ENCODE results near the gene SOS1.
"Not testable (repeated sequence)": the region's sequence is repeated elsewhere in the genome, so short reads cannot be mapped to it uniquely, and the experiment has no call there.

The SOS1 gene

GRCh38 chr2:39120771-39121522, at the start of gene SOS1:
TSS of gene SOS1 (minus strand) at chr2:39121051. CDS start at chr2:39120422, 629 bp downstream.
- peaks cover 7% of the 10 kb centered on the region for H3K36me3 ChIP-seq (ENCODE audit: insufficient read depth, insufficient read length, low read length)
- TF ChIP-seq ZNF274 (IDR thresholded peaks at IDR 0.05; ENCODE audit: low read depth, low read length): no peak
- no peak for TF ChIP-seq YY1 (IDR thresholded peaks at IDR 0.05; ENCODE audit: insufficient read depth, insufficient read length)
- TF ChIP-seq SUZ12 (IDR thresholded peaks at IDR 0.05; ENCODE audit: extremely low read depth, insufficient read depth, insufficient read length): no peak
- no peaks in the 10 kb centered on the region for H3K9me3 ChIP-seq (ENCODE audit: insufficient read depth, low read length)
- no peaks in the 10 kb centered on the region for H3K27me3 ChIP-seq (ENCODE audit: insufficient read depth, insufficient read length)
- H3K9ac ChIP-seq (ENCODE audit: insufficient read length, low read depth): peak within 1 kb of the TSS; percentile 81
- peak within 1 kb of the TSS; percentile 48 for H3K4me3 ChIP-seq (ENCODE audit: insufficient read length, low read depth)
- no peaks in the 10 kb centered on the region for H3K4me1 ChIP-seq (ENCODE audit: insufficient read depth, insufficient read length)
- DNase-seq (ENCODE audit: low read depth, low spot score): peak; percentile 93

GRCh38 chr2:39164089-39164488, 43.2 kb upstream of the SOS1 start:
- TF ChIP-seq ZNF274 (IDR thresholded peaks at IDR 0.05; ENCODE audit: low read depth, low read length): no peak
- TF ChIP-seq SUZ12 (IDR thresholded peaks at IDR 0.05; ENCODE audit: extremely low read depth, insufficient read depth, insufficient read length): no peak
- no peak for TF ChIP-seq YY1 (IDR thresholded peaks at IDR 0.05; ENCODE audit: insufficient read depth, insufficient read length)
- no peak overlapping the region for H3K4me3 ChIP-seq (ENCODE audit: insufficient read length, low read depth)
- no peaks in the 10 kb centered on the region for H3K27me3 ChIP-seq (ENCODE audit: insufficient read depth, insufficient read length)
- no peak for DNase-seq (ENCODE audit: low read depth, low spot score)
- H3K9me3 ChIP-seq (ENCODE audit: insufficient read depth, low read length): no peaks in the 10 kb centered on the region
- H3K9ac ChIP-seq (ENCODE audit: insufficient read length, low read depth): no peak overlapping the region
- H3K4me1 ChIP-seq (ENCODE audit: insufficient read depth, insufficient read length): no peaks in the 10 kb centered on the region
- no peaks in the 10 kb centered on the region for H3K36me3 ChIP-seq (ENCODE audit: insufficient read depth, insufficient read length, low read length)

GRCh38 chr2:39160982-39161381, 40.1 kb upstream of the SOS1 start:
- no peaks in the 10 kb centered on the region for H3K36me3 ChIP-seq (ENCODE audit: insufficient read depth, insufficient read length, low read length)
- no peak for TF ChIP-seq SUZ12 (IDR thresholded peaks at IDR 0.05; ENCODE audit: extremely low read depth, insufficient read depth, insufficient read length)
- no peak for TF ChIP-seq ZNF274 (IDR thresholded peaks at IDR 0.05; ENCODE audit: low read depth, low read length)
- TF ChIP-seq YY1 (IDR thresholded peaks at IDR 0.05; ENCODE audit: insufficient read depth, insufficient read length): no peak
- DNase-seq (ENCODE audit: low read depth, low spot score): no peak
- H3K4me1 ChIP-seq (ENCODE audit: insufficient read depth, insufficient read length): no peaks in the 10 kb centered on the region
- no peak overlapping the region for H3K4me3 ChIP-seq (ENCODE audit: insufficient read length, low read depth)
- H3K9me3 ChIP-seq (ENCODE audit: insufficient read depth, low read length): no peaks in the 10 kb centered on the region
- H3K27me3 ChIP-seq (ENCODE audit: insufficient read depth, insufficient read length): no peaks in the 10 kb centered on the region
- H3K9ac ChIP-seq (ENCODE audit: insufficient read length, low read depth): no peak overlapping the region

GRCh38 chr2:39159283-39159682, 38.4 kb upstream of the SOS1 start:
- DNase-seq (ENCODE audit: low read depth, low spot score): no peak
- H3K9ac ChIP-seq (ENCODE audit: insufficient read length, low read depth): no peak overlapping the region
- H3K36me3 ChIP-seq (ENCODE audit: insufficient read depth, insufficient read length, low read length): no peaks in the 10 kb centered on the region
- no peak overlapping the region for H3K4me3 ChIP-seq (ENCODE audit: insufficient read length, low read depth)
- no peaks in the 10 kb centered on the region for H3K27me3 ChIP-seq (ENCODE audit: insufficient read depth, insufficient read length)
- no peaks in the 10 kb centered on the region for H3K4me1 ChIP-seq (ENCODE audit: insufficient read depth, insufficient read length)
- no peaks in the 10 kb centered on the region for H3K9me3 ChIP-seq (ENCODE audit: insufficient read depth, low read length)
- no peak for TF ChIP-seq YY1 (IDR thresholded peaks at IDR 0.05; ENCODE audit: insufficient read depth, insufficient read length)

GRCh38 chr2:39158351-39158750, 37.5 kb upstream of the SOS1 start:
- no peak for TF ChIP-seq YY1 (IDR thresholded peaks at IDR 0.05; ENCODE audit: insufficient read depth, insufficient read length)
- no peak for TF ChIP-seq SUZ12 (IDR thresholded peaks at IDR 0.05; ENCODE audit: extremely low read depth, insufficient read depth, insufficient read length)
- TF ChIP-seq ZNF274 (IDR thresholded peaks at IDR 0.05; ENCODE audit: low read depth, low read length): no peak
- no peak overlapping the region for H3K4me3 ChIP-seq (ENCODE audit: insufficient read length, low read depth)
- DNase-seq (ENCODE audit: low read depth, low spot score): no peak
- H3K9me3 ChIP-seq (ENCODE audit: insufficient read depth, low read length): no peaks in the 10 kb centered on the region
- H3K36me3 ChIP-seq (ENCODE audit: insufficient read depth, insufficient read length, low read length): no peaks in the 10 kb centered on the region
- H3K4me1 ChIP-seq (ENCODE audit: insufficient read depth, insufficient read length): no peaks in the 10 kb centered on the region
- no peak overlapping the region for H3K9ac ChIP-seq (ENCODE audit: insufficient read length, low read depth)
- no peaks in the 10 kb centered on the region for H3K27me3 ChIP-seq (ENCODE audit: insufficient read depth, insufficient read length)

GRCh38 chr2:39156846-39157245, 36.0 kb upstream of the SOS1 start:
- Histone ChIP-seq H3K4me1 (ENCODE audit: insufficient read depth, insufficient read length) (no peaks in the 10 kb centered on the region), H3K27me3 (ENCODE audit: insufficient read depth, insufficient read length) (no peaks in the 10 kb centered on the region), H3K9me3 (ENCODE audit: insufficient read depth, low read length) (no peaks in the 10 kb centered on the region), H3K9ac (ENCODE audit: insufficient read length, low read depth) (no peak overlapping the region), H3K4me3 (ENCODE audit: insufficient read length, low read depth) (no peak overlapping the region), H3K36me3 (ENCODE audit: insufficient read depth, insufficient read length, low read length) (no peaks in the 10 kb centered on the region)
- DNase-seq (ENCODE audit: low read depth, low spot score): no peak
- TF ChIP-seq SUZ12 (IDR thresholded peaks at IDR 0.05; ENCODE audit: extremely low read depth, insufficient read depth, insufficient read length) (no peak), YY1 (IDR thresholded peaks at IDR 0.05; ENCODE audit: insufficient read depth, insufficient read length) (no peak), ZNF274 (IDR thresholded peaks at IDR 0.05; ENCODE audit: low read depth, low read length) (no peak)

- Histone ChIP-seq H3K27me3 (ENCODE audit: insufficient read depth, insufficient read length) (no peaks in the 10 kb centered on the region), H3K9me3 (ENCODE audit: insufficient read depth, low read length) (no peaks in the 10 kb centered on the region), H3K4me1 (ENCODE audit: insufficient read depth, insufficient read length) (no peaks in the 10 kb centered on the region), H3K9ac (ENCODE audit: insufficient read length, low read depth) (no peak overlapping the region), H3K36me3 (ENCODE audit: insufficient read depth, insufficient read length, low read length) (no peaks in the 10 kb centered on the region), H3K4me3 (ENCODE audit: insufficient read length, low read depth) (no peak overlapping the region)
- DNase-seq (ENCODE audit: low read depth, low spot score): no peak
- TF ChIP-seq ZNF274 (IDR thresholded peaks at IDR 0.05; ENCODE audit: low read depth, low read length): no peak
- TF ChIP-seq SUZ12 (IDR thresholded peaks at IDR 0.05; ENCODE audit: extremely low read depth, insufficient read depth, insufficient read length): no peak
- no peak for TF ChIP-seq YY1 (IDR thresholded peaks at IDR 0.05; ENCODE audit: insufficient read depth, insufficient read length)
These were observed 35.3 kb upstream of the SOS1 start for GRCh38 chr2:39156107-39156506.

GRCh38 chr2:39155573-39155972, 34.7 kb upstream of the SOS1 start:
- not testable (repeated sequence) for H3K9ac ChIP-seq (ENCODE audit: insufficient read length, low read depth); H3K36me3 ChIP-seq (ENCODE audit: insufficient read depth, insufficient read length, low read length); H3K4me3 ChIP-seq (ENCODE audit: insufficient read length, low read depth); H3K4me1 ChIP-seq (ENCODE audit: insufficient read depth, insufficient read length); H3K27me3 ChIP-seq (ENCODE audit: insufficient read depth, insufficient read length); DNase-seq (ENCODE audit: low read depth, low spot score); H3K9me3 ChIP-seq (ENCODE audit: insufficient read depth, low read length)
